A549 (cell line): ENCODE data around the gene TRIM17. TPM values are rescaled to one million over a fixed set of nuclear protein-coding genes. Genes with fewer than 3 reads are reported as not detected.

ENCODE experiments used
- ATAC-seq, 2 experiments: fragments of 200-7000 bp in 1 of 2; fragments of >200 bp in 1 of 2; cut with Nextera tagmentation in 1 of 2; cut with Tn5 transposase in 1 of 2; 3 replicates each; pipeline versions ENCODE4 v1.8.0 to v1.9.1; 2018 to 2020; ENCODE audit warnings: mild to moderate bottlenecking in 1 of 2, moderate library complexity in 1 of 2
- CTCF ChIA-PET: fragments of 300-600 bp; sonication (Branson Sonifier 250); formaldehyde crosslinking; extraction: SDS; loops from one replicate; lab custom pipeline; 2021; ENCODE audit warnings: antibody characterized with exemption, inconsistent platforms; lab: Yijun Ruan, JAX
- POLR2A ChIA-PET: fragments of 350-600 bp; formaldehyde crosslinking; extraction: SDS; loops from one replicate; lab custom pipeline; 2021; ENCODE audit warnings: antibody characterized with exemption, inconsistent platforms; lab: Yijun Ruan, JAX
- DNase-seq, 2 experiments: peaks; one replicate each; pipeline versions ENCODE4 v3.0.0 to v3.0.0-alpha.2; 2011 to 2016; ENCODE audit warnings: low read depth in 1 of 2, low spot score in 1 of 2
- FAIRE-seq: peaks from 2 replicates; lab custom pipeline; 2011; peaks lifted over from hg19 to GRCh38; lab: Jason Lieb, UNC
- H3K27ac ChIP-seq, 2 experiments: fragments of >200 bp; sonication (Bioruptor Twin); formaldehyde crosslinking; 3 replicates each; pipeline ENCODE4 v1.5.1; 2016 to 2017
- H3K4me1 ChIP-seq: fragments of >200 bp; sonication (Bioruptor Twin); formaldehyde crosslinking; 3 replicates; pipeline ENCODE4 v1.6.1; 2016
- H3K4me2 ChIP-seq: fragments of >200 bp; sonication (Bioruptor Twin); formaldehyde crosslinking; 3 replicates; pipeline ENCODE4 v1.6.1; 2016
- H3K4me3 ChIP-seq: fragments of >200 bp; sonication (Bioruptor Twin); formaldehyde crosslinking; 3 replicates; pipeline ENCODE4 v1.5.1; 2016
- H3K9me3 ChIP-seq: fragments of >200 bp; sonication (Bioruptor Twin); formaldehyde crosslinking; 3 replicates; pipeline ENCODE4 v1.6.1; 2016
- CBX2 ChIP-seq: fragments of 200-600 bp; sonication (generic); IDR thresholded peaks from 2 replicates; pipeline ENCODE4 v1.6.1; 2016; ENCODE audit warnings: low read depth, mild to moderate bottlenecking, borderline replicate concordance
- CBX8 ChIP-seq: fragments of 200-600 bp; sonication (generic); IDR thresholded peaks from 2 replicates; pipeline ENCODE4 v1.6.1; 2016
- CEBPB ChIP-seq, 2 experiments: fragments of >200 bp in 1 of 2; sonication (Bioruptor Twin) in 1 of 2; formaldehyde crosslinking in 1 of 2; IDR thresholded peaks; 2 replicates each; pipeline ENCODE4 v1.6.1; 2012 to 2016
- GATA3 ChIP-seq: IDR thresholded peaks from 2 replicates; pipeline ENCODE4 v1.6.1; 2012; ENCODE audit warnings: borderline replicate concordance
- HOXA7 ChIP-seq: fragments of 250-450 bp; sonication (Bioruptor Pico); IDR thresholded peaks from 2 replicates; pipeline ENCODE4 v1.5.0; 2020; ENCODE audit warnings: mild to moderate bottlenecking, moderate library complexity
- JUNB ChIP-seq: fragments of >200 bp; sonication (Bioruptor Twin); formaldehyde crosslinking; IDR thresholded peaks from 2 replicates; pipeline ENCODE4 v1.6.1; 2016
- KDM1A ChIP-seq: fragments of 200-600 bp; sonication (generic); IDR thresholded peaks from 2 replicates; pipeline ENCODE4 v1.6.1; 2016; ENCODE audit warnings: low read depth, mild to moderate bottlenecking
- MAFK ChIP-seq: fragments of 450-650 bp; IDR thresholded peaks from 2 replicates; pipeline ENCODE4 v1.6.1; 2014; ENCODE audit not compliant: partially characterized antibody
- NFE2L2 ChIP-seq: fragments of 150-350 bp; conservative IDR thresholded peaks from 2 replicates; pipeline ENCODE4 v1.6.1; 2014; ENCODE audit warnings: low read length
- PHF8 ChIP-seq: fragments of 200-600 bp; sonication (generic); IDR thresholded peaks from 2 replicates; pipeline ENCODE4 v1.6.1; 2016; ENCODE audit warnings: low read depth, mild to moderate bottlenecking, antibody characterized with exemption, moderate library complexity, borderline replicate concordance
- POLR2A ChIP-seq: IDR thresholded peaks from 2 replicates; pipeline ENCODE4 v1.6.1; 2012; ENCODE audit warnings: mild to moderate bottlenecking, low read length
- POLR2AphosphoS2 ChIP-seq: conservative IDR thresholded peaks from 2 replicates; pipeline ENCODE4 v1.6.1; 2012; ENCODE audit warnings: low read length, improper control_type of control experiment, inconsistent platforms
- RFX5 ChIP-seq: fragments of 450-650 bp; IDR thresholded peaks from 2 replicates; pipeline ENCODE4 v1.7.1; 2014; ENCODE audit warnings: antibody characterized with exemption, mild to moderate bottlenecking, moderate library complexity
- RNF2 ChIP-seq: fragments of 200-600 bp; sonication (generic); IDR thresholded peaks from 2 replicates; pipeline ENCODE4 v1.6.1; 2016; ENCODE audit warnings: low read depth, mild to moderate bottlenecking, antibody characterized with exemption, moderate library complexity, borderline replicate concordance
- SMC3 ChIP-seq: fragments of >200 bp; sonication (Bioruptor Twin); formaldehyde crosslinking; IDR thresholded peaks from 3 replicates; pipeline ENCODE4 v1.6.1; 2018; ENCODE audit warnings: inconsistent platforms
- SREBF2 ChIP-seq: fragments of 450-650 bp; IDR thresholded peaks from 2 replicates; pipeline ENCODE4 v1.6.1; 2014; ENCODE audit warnings: mild to moderate bottlenecking, moderate library complexity
- TP53 ChIP-seq: fragments of 250-450 bp; sonication (Bioruptor Pico); IDR thresholded peaks from 2 replicates; pipeline ENCODE4 v1.5.0; 2021; ENCODE audit warnings: mild to moderate bottlenecking, moderate library complexity
- ZC3H11A ChIP-seq: fragments of 450-650 bp; IDR thresholded peaks from 2 replicates; pipeline ENCODE4 v1.6.1; 2014; ENCODE audit warnings: antibody characterized with exemption, mild to moderate bottlenecking
- ZNF302 ChIP-seq: fragments of 250-450 bp; sonication (Bioruptor Pico); IDR thresholded peaks from 2 replicates; pipeline ENCODE4 v1.9.0; 2021; ENCODE audit warnings: inconsistent platforms, mild to moderate bottlenecking, moderate library complexity
- ZSCAN20 ChIP-seq: fragments of 250-450 bp; sonication (Bioruptor Pico); IDR thresholded peaks from 2 replicates; pipeline ENCODE4 v1.8.0; 2022; ENCODE audit warnings: mild to moderate bottlenecking, moderate library complexity
- WGBS: methylation state at CpG from one replicate; pipeline ENCODE4 v1.1.6; 2017; ENCODE audit errors: missing lambda C conversion rate; 5-methylcytosine and 5-hydroxymethylcytosine counted together
- polyA plus RNA-seq, 4 experiments: library from polyadenylated mRNA; depleted of rRNA in 3 of 4; stranded (reverse); fragments of >200 nt; fragmentation: RNase III in 1 of 4; extraction: RNeasy Plus Mini Kit Qiagen cat#74134 plus additional on column Dnase treatment in 1 of 4; gene quantifications; 2 replicates in 3 of 4; 3 replicates in 1 of 4; pipeline ENCODE4 v1.2.3, GENCODE V29; 2011 to 2017
- TF ChIP-seq, protein P1 (sequence below): fragments of 250-450 bp; sonication (Bioruptor Pico); IDR thresholded peaks from 2 replicates; pipeline ENCODE4 v1.5.0; 2020; ENCODE audit warnings: low read depth, mild to moderate bottlenecking, moderate library complexity
- TF ChIP-seq, protein P2 (sequence below): fragments of >200 bp; sonication (Bioruptor Twin); formaldehyde crosslinking; IDR thresholded peaks from 2 replicates; pipeline ENCODE4 v1.6.1; 2016
- TF ChIP-seq, protein P3 (sequence below): fragments of >200 bp; sonication (Bioruptor Twin); formaldehyde crosslinking; IDR thresholded peaks from 3 replicates; pipeline ENCODE4 v1.5.1; 2016

Gene TRIM17
- polyA plus RNA-seq, 2 of the 4 experiments (the other 2 are of a cell fraction), result not detected

DNA sequence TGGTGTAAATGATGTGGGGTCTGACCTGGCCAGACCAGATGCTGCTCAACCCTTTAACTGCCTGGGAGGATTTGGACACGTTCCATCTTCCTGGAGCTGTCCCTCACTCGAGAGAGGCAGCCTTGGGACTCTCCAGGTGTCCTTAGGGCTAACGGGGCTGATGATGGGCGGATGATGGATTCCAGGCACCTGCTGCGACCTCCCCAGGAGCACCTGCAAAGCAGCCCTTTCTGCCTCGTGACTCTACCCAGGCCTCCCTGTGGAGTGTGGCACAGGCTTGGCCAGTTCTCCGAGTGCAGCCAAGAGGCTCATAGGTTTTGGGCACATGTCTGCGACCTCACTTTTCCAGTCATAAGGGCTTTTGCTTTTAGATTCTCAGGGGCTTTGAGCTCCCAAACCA lies 12.3 kb upstream of the TRIM17 start:
- no peak for FAIRE-seq
- POLR2A ChIA-PET, result no interaction called here
- Histone ChIP-seq H3K4me3 (no peak overlapping the region), H3K9me3 (no peaks in the 10 kb centered on the region), H3K27ac (no peak overlapping the region), H3K4me2 (no peak overlapping the region), H3K4me1 (no peaks in the 10 kb centered on the region)
- 75% methylated on average over 8 of the region's 8 CpGs for WGBS
- CTCF ChIA-PET, result interaction anchor here (1.3 to 1.8 kb wide), 2 partner anchors 23 to 72 kb away, joined by 3 read pairs; no protein-coding TSS in a partner anchor
- DNase-seq, result no peak
- ATAC-seq, result no peak
- TF ChIP-seq HOXA7 (CRISPR knock-in tag), result no peak
- TF ChIP-seq, protein P1, sequence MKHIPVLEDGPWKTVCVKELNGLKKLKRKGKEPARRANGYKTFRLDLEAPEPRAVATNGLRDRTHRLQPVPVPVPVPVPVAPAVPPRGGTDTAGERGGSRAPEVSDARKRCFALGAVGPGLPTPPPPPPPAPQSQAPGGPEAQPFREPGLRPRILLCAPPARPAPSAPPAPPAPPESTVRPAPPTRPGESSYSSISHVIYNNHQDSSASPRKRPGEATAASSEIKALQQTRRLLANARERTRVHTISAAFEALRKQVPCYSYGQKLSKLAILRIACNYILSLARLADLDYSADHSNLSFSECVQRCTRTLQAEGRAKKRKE (CRISPR knock-in tag), result no peak
- no peak for TF ChIP-seq CBX8
- TF ChIP-seq RFX5, result no peak
- no peak for TF ChIP-seq NFE2L2
- TF ChIP-seq, protein P2, sequence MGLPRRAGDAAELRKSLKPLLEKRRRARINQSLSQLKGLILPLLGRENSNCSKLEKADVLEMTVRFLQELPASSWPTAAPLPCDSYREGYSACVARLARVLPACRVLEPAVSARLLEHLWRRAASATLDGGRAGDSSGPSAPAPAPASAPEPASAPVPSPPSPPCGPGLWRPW, result no peak
- no peak for TF ChIP-seq CBX2
- no peak for TF ChIP-seq SREBF2
- TF ChIP-seq, protein P3, sequence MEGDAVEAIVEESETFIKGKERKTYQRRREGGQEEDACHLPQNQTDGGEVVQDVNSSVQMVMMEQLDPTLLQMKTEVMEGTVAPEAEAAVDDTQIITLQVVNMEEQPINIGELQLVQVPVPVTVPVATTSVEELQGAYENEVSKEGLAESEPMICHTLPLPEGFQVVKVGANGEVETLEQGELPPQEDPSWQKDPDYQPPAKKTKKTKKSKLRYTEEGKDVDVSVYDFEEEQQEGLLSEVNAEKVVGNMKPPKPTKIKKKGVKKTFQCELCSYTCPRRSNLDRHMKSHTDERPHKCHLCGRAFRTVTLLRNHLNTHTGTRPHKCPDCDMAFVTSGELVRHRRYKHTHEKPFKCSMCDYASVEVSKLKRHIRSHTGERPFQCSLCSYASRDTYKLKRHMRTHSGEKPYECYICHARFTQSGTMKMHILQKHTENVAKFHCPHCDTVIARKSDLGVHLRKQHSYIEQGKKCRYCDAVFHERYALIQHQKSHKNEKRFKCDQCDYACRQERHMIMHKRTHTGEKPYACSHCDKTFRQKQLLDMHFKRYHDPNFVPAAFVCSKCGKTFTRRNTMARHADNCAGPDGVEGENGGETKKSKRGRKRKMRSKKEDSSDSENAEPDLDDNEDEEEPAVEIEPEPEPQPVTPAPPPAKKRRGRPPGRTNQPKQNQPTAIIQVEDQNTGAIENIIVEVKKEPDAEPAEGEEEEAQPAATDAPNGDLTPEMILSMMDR, result no peak
- no peak for TF ChIP-seq ZNF302 (CRISPR knock-in tag)
- TF ChIP-seq TP53, result no peak
- TF ChIP-seq, all 56 proteins: peak for 0

DNA sequence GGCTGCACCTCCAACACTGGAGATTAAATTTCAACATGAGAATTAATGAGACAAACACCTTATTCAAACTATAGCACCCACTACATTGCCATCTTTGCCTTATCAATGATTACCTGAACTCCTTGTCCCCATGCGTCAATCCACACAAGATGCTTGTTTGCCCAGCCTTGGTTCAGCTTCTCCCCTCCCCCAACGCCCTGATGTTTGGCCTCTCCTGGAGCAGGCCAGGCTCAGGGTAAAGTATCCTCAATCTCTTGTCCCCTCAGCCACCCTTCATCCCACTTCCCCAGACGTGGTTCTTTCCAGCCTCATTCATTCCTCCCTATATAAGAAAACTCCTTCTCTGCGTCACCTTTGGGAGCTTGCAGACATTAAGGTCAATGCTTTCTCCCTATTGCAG lies 11.8 kb upstream of the TRIM17 start:
- FAIRE-seq (no peak), ATAC-seq (no peak), DNase-seq (no peak)
- 64% methylated on average over 4 of the region's 4 CpGs for WGBS
- Histone ChIP-seq H3K9me3 (no peaks in the 10 kb centered on the region), H3K4me1 (no peaks in the 10 kb centered on the region), H3K27ac (no peak overlapping the region), H3K4me3 (no peak overlapping the region), H3K4me2 (no peak overlapping the region)
- CTCF ChIA-PET, result interaction anchor here (1.3 to 1.8 kb wide), 2 partner anchors 23 to 73 kb away, joined by 3 read pairs; no protein-coding TSS in a partner anchor
- POLR2A ChIA-PET, result no interaction called here
- no peak for TF ChIP-seq POLR2AphosphoS2
- TF ChIP-seq SREBF2, result no peak
- no peak for TF ChIP-seq JUNB
- no peak for TF ChIP-seq PHF8
- no peak for TF ChIP-seq SMC3
- TF ChIP-seq, all 56 proteins: peak for 0

DNA sequence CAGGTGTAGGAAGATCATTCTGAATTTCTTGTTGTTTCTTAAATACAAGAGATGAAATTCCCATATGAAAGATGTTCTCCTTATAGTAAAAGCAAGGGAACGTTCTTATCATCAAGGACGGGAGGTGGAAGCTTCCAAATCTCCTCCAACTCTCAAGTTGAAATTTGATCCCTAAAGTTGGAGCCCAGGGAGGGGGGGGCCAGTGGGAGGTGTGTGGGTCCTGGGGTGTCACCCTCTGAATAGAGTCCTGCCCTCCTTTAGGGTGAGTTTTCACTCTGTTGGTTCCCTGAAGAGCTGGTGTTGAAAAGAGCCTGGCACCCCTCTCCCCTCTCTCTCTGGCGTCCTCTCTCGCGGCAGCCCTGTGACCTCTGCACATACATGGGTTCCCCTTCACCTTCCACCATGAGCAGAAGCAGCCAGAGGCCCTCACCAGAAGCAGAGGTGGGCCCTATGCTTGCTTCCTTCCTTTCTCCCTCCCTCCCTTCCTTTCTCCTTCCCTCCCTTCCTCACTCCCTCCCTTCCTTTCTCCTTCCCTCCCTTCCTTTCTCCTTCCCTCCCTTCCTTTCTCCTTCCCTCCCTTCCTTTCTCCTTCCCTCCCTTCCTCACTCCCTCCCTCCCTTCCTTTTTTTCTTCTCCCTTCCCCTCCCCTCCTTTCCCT lies 10.0 kb upstream of the TRIM17 start:
- Histone ChIP-seq H3K9me3 (no peaks in the 10 kb centered on the region), H3K4me3 (no peak overlapping the region)
- CTCF ChIA-PET, result interaction anchor here (0.6 to 1.0 kb wide), 3 partner anchors 13 to 39 kb away, joined by 4 to 6 read pairs (median 4); no protein-coding TSS in a partner anchor
- no peak for TF ChIP-seq POLR2A
- no peak for TF ChIP-seq MAFK
- TF ChIP-seq, protein P2, result no peak
- TF ChIP-seq GATA3, result no peak
- TF ChIP-seq RNF2, result no peak
- TF ChIP-seq KDM1A, result no peak
- no peak for TF ChIP-seq CBX2
- TF ChIP-seq CEBPB (IDR thresholded peaks at IDR 0.05), result no peak
- TF ChIP-seq ZSCAN20 (CRISPR knock-in tag), result no peak
- no peak for TF ChIP-seq ZC3H11A
- TF ChIP-seq, all 56 proteins: peak for 0
- no peak for DNase-seq
- POLR2A ChIA-PET, result no interaction called here
- H3K4me2 ChIP-seq, result no peak overlapping the region
- no peak for ATAC-seq
- no peak for FAIRE-seq
- no peaks in the 10 kb centered on the region for H3K4me1 ChIP-seq
- H3K27ac ChIP-seq, result no peak overlapping the region
- 85% methylated on average over 5 of the region's 5 CpGs for WGBS
